HG02759 (cell line): ENCODE results near the gene PRKCZ.
A peak's percentile ranks its signal among the peaks of the same experiment; 100 is the strongest.

ENCODE experiments used
- ATAC-seq: cut with Tn5 transposase; IDR thresholded peaks from one replicate; pipeline ENCODE4 v1.9.1; 2021; ENCODE audit warnings: mild to moderate bottlenecking, moderate library complexity; ENCODE audit not compliant: unreplicated experiment

Gene PRKCZ

GRCh38 chr1:2202843-2203601 is 152.8 kb downstream of the PRKCZ start:
- no peak for ATAC-seq

GRCh38 chr1:2203671-2204414 is 153.6 kb downstream of the PRKCZ start:
- no peak for ATAC-seq

DNA sequence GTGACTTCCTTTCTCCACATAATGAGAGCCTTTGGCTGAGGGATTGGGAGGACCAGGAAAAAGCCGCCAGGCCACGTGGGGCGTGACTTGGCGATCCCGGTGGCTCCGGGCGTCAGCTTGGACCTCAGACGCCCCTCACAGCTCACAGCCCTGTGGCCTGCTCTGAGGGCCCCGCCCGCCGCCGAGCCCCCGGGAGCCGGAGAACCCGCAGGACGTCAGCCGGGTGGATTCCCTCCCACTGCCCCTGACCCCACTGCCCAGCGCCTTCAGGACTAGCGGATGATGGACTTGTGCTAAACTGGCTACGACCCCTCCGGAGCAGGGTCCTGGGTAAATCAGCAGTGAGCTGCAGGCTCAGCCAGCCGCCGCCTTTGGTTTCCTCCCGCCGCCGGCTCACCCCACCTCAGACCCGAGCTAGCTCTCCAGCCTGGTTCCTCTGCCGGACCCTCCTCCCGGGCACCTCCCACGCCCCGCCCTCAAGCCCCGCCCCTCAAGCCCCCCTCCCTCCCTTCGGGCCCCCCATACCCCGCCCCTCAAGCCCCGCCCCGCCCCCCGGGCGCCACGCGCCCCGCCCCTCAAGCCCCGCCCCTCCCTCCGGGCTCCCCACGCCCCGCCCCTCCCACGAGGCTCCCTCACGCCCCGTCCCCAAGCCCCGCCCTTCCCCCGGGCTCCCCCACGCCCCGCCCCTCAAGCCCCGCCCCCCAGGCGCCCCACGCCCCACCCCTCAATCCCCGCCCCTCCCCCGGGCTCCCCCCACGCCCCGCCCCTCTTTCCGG is 154.4 kb downstream of the PRKCZ start:
- no peak for ATAC-seq

DNA sequence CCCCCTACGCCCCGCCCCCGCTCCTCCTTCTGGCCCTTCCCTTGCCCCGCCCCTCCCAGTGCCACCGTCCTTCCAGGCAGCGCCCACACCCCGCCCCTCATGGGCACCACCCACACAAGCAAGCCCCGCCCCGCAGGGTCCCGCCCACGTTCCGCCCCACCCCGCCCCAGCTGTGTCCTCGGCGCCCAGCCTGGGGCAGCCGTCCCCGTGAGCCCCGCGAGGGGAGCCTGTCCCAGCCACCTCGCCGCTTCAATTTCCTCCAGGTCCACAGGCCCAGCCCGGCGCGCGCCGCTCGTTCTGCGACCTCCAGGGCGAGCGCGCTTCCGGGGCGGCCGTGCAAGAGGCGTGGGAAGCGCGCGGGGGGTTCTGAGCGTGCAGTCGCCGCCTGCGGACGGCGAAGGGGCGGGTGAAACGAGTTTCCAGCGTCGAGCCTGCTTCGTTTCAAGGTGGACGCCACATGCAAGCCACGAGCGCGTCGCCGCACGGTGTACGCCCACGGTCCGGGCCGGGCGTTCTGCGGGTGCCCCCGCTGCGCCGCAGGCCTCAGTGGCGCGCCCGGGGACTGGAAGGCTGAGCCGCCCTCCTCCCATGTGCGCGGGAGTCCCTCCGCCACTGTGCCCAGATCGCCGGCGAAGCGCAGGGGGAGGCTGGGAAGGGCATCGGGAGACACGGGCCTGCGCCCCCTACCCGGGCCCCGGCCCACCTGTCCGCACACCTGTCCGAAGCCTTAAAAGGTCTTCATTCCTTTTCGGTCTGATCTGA is 155.2 kb downstream of the PRKCZ start:
- ATAC-seq: peak; percentile 76

GRCh38 chr1:2206813-2207487 is 156.7 kb downstream of the PRKCZ start:
- no peak for ATAC-seq

DNA sequence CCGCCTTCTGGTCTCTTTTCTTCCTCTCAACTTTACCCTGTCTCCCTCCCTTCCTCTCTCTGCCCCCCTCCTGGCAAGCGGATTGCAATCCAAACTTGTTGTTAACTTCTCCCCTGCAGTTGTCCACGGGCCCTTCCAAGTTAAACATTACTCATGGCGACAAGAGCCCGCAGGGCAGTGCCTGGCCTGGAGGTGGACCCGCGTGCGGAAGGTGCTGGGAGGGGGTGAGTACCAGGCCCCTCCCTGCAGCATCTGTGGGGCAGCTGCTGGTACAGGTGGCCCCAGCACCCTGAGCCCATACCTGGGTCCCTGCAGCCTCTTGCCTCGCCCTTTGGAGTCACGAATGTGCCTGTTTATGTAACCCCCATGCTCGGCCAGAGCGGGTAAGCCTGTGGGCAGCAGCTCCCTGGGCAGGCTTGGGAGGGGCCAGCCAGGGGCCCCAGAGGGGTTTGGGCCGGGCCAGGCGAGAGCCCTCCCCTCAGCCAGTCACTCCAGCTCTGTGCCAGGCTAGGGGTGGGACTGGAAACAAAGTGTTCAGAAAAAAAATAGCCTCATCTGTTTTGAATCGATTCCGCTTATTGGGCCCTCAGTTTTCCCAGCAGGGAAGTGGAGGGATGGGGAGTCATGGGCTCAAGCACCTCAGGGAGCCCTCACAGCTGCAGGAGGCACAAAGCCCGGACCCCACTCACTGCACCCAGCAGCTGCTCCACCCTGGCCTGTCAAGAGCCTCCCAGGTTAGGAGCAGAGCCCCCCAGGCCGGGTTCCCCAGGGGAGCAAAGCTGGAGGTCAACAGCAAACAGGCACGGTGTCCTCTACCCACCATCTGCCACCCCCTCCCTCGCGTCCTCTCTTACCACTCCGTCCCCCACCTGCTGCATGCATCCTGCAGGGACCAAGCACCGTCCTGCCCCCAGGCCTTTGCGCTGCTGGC is 158.4 kb downstream of the PRKCZ start:
- ATAC-seq: no peak

DNA sequence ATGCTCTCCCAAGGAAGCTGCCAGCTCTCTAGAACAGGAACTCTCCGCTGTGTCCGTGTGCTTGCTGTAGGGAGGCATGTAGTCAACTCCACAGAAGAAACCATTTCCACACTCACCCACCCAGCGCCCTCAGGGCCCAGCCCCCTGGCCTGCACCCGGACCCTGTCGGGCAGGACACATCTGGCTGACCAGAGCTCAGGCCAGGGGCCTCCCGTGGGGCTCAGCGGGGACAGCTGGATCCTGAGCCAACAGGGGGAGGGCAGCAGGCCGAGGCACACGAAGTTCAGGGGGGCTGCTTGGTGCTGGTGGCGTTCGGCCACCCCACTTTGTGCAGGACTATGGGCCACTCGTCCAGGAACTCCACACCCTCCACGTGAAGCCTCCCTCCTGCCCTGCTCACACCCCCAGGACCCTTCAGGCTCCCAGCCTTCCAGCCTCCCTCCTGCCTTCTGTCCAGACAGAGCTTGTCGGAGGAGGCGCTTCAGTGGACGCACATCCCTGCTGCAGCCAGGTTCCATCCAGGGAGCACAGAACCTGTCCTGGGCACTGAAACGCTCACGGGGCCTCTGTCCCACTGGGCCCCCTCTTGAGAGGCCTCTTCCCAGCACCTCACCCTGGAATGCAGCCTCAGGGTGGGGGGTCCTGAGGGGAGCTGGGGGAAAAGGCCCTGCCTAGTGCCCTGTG is 159.3 kb downstream of the PRKCZ start:
- ATAC-seq: no peak

DNA sequence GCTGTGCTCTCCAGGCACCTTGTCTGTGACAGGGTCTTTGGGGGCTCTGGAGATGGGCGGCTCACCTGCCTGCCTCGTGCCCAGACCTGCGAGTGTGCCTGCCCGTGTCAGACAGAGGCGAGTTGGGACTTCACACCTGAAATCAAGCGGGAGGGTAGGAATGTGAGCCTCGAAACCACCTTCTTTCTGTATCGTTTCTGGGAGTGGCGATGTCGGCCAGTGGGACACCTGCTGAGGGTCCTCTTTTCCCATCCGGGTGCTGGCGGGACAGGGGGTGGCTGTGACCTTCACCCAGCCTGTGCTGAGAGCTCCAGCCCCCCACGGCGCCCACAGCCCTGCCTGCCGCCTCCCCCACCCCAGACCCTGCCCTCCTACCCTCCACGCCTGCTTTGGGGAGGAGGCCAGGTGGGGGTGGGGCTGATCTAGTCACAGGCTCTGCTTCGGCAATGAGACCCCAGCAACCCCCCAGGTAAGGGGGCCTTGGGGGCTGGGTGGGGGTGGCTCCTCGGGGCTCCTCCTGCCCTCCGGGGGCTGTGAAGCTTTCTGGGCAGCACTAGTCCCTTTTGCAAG is 160.0 kb downstream of the PRKCZ start:
- ATAC-seq: no peak

DNA sequence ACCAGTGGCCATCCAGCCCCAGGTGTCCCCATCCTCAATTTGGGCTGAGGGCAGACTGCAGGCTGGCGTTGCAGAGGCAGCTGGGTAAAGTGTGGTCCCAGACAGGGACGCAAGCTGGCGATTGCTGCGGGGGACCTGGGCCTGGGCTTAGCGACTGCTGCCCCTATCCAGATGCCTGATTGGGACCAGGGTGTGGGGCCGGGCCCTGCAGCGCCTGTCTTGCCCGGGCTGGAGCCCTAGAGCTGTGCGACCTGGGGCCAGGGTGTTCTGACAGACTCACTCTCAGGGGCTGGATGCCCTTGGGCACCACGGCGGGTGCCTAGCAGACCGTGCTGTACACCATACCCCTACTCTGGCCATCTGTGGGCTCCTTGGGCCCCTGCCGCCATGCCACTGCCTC is 160.6 kb downstream of the PRKCZ start:
- ATAC-seq: no peak

- ATAC-seq: no peak
Observed at GRCh38 chr1:2212274-2212531, 162.0 kb downstream of the PRKCZ start.

DNA sequence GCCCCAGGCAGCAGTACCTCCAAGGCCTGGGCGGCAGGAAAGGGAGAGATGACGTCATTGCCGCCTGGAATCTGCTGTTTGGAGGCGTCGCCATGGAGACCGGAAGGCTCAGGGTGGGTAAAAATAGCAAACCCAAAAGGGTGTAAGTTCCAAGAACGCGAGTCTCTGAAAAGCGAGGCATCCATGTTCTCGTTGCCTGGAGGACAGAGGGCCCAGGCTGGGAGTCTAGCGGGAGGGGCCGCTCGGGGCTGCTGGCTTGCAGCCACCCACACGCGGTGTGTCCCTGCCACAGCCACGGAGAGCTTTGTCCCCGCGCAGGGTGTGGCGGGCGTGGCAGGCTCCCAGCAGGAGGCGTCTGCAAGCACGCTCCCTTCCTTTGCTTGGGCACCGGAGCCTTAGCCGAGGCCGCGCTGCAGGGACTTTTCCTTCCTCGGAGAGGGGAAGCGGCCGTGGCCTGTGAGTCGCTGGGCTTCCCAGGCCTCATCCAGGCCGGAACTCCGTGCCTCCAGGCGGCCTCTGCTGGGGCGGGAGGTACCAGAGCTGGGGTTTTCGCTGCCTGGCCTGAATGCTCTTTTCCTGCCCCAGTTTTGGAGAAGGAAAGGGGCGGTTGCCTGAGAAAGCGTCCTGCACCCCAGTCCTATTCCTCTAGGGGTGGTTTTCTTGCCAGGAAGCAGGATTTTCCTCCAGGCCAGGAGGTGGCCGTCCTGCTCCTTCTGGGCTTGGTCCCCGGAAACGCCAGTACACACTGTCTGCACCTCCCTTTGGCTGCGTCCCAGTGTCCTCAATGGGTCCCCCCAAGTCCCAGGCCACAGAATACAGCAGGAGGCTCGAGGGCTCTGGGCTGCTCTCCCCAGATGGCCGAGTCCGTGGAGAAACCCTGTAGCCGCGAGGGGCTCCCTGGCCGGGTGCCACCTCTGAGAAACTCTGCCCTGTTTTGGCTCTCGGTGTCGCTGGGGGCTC is 162.6 kb downstream of the PRKCZ start:
- no peak for ATAC-seq

- no peak for ATAC-seq
Observed at GRCh38 chr1:2213576-2214505, 163.6 kb downstream of the PRKCZ start.

GRCh38 chr1:2214541-2215241 is 164.5 kb downstream of the PRKCZ start:
- ATAC-seq: no peak

- no peak for ATAC-seq
Observed at GRCh38 chr1:2215329-2215728, 165.1 kb downstream of the PRKCZ start.

GRCh38 chr1:2215909-2216766 is 165.9 kb downstream of the PRKCZ start:
- ATAC-seq: no peak
